ENCODE measurements around the gene HPS4. TPM values are rescaled to one million over a fixed set of nuclear protein-coding genes. Genes with fewer than 3 reads are reported as not detected.

Gene HPS4
- total RNA-seq, 1 experiment from 2014 or later = 35.4 TPM

DNA sequence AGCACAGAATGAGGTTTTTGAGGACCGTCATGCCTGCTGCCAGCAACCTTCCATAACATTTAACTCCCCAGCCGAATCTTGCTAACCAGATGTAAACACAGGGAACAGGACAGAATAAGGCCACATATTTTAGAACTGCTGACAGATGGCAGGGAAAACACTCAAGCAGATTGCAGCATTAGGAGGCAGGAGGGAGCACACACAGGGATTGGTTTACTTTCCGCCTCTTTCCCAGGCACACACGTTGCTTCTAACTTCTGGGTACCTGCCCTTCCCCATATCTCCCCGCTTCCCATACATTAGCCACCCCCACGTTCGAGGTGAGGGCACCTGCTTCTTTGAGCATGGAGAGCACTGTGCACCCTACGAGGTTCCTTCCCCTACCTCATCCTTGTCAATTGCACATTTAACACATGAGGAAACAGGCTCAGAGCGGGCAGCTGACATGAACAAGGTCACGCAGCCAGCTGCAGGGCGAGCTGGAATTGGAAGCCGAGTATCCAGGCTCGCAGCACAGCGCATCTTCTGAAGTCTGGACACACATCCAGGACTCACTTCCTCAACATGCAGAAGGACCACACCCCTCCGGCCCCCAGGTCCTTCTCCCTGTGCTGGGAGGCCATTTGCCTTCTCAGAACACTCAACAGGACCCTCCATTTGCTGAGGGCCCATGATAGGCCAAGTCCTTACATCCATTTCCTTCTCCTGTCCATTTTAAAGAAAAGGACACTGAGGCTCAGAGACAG lies 35.8 kb downstream of the HPS4 start:
- ChIA-PET RAD21 (ENCODE audit: low non-redundant PET in 1 of 2, low total read pairs in 2 of 2, uncharacterized antibody in 2 of 2, unreplicated experiment in 2 of 2) (no interaction called here), POLR2A (no interaction called here), CTCF (no interaction called here)
- Histone ChIP-seq H3K4me1 (ENCODE audit: control insufficient read depth in 1 of 2, insufficient read depth in 2 of 2, low read length in 2 of 2) (no peaks in the 10 kb centered on the region), H3K9me3 (ENCODE audit: control insufficient read depth in 1 of 2, insufficient read depth in 1 of 2, low read depth in 1 of 2, low read length in 2 of 2) (no peaks in the 10 kb centered on the region), H4K20me1 (ENCODE audit: insufficient read depth) (no peaks in the 10 kb centered on the region), H3K27ac (ENCODE audit: low read depth, low read length) (no peak overlapping the region), H2AFZ (ENCODE audit: low read depth, low read length, poor library complexity, severe bottlenecking) (no peak overlapping the region), H3K4me2 (ENCODE audit: low read length) (no peak overlapping the region), H3K4me3 (replicated peaks in 1 of 2; ENCODE audit: low read depth in 1 of 2, low read length in 2 of 2) (no peak overlapping the region), H3K27me3 (ENCODE audit: insufficient read depth, low read length) (no peaks in the 10 kb centered on the region), H3K9me2 (ENCODE audit: insufficient read depth) (no peaks in the 10 kb centered on the region), H3K36me3 (ENCODE audit: control insufficient read depth in 1 of 2, insufficient read depth in 2 of 2, low read length in 2 of 2) (no peaks in the 10 kb centered on the region; a peak in 2 of 4 replicates), H3K9ac (ENCODE audit: low read length) (no peak overlapping the region), H3K79me2 (ENCODE audit: insufficient read depth, low read length) (no peaks in the 10 kb centered on the region)
- ATAC-seq = no peak
- intact Hi-C loops (cut with micrococcal nuclease) = no loop called here
- TF ChIP-seq, protein P1, sequence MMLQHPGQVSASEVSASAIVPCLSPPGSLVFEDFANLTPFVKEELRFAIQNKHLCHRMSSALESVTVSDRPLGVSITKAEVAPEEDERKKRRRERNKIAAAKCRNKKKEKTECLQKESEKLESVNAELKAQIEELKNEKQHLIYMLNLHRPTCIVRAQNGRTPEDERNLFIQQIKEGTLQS (IDR thresholded peaks at IDR 0.05) = no peak
- TF ChIP-seq EZH2 (IDR thresholded peaks at IDR 0.05) = no peak
- DNase-seq (ENCODE audit: low read depth, low spot score) = no peak
- BruUV-seq (replicated peaks) = no TSS peak

DNA sequence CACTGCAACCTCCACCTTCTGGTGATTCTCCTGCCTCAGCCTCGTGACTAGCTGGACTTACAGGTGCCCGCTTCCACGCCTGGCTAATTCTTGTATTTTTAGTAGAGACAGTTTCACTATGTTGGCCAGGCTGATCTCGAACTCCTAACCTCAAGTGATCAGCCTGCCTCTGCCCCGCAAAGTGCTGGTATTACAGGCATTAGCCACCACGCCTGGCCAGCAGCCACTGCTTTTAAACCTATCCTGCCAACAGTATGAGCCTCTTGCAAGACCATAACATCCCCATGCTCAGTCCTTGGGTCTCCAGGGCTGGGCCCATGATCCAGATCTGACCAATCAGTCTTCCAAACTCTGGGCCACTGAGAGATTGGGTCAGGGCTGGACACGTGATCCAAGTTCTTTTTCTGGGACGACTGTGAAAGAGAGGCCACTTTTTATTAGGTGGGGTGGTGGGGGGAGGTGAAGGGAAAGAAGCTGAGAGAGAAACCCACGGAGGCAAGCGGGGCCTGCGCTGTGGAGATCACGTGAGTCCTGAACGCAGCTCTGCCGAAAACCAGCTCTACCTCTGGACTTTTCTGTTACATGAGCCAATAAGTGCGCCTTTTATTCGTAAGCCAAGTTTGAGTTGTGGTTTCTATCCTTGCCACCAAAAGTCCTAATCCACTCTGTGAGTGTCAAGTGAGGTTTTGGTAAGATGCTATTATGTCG lies 36.6 kb downstream of the HPS4 start:
- H3K36me3 ChIP-seq (ENCODE audit: control insufficient read depth in 1 of 2, insufficient read depth in 2 of 2, low read length in 2 of 2) = no peaks in the 10 kb centered on the region; a peak in 1 of 4 replicates
- no peaks in the 10 kb centered on the region for H3K4me1 ChIP-seq (ENCODE audit: control insufficient read depth in 1 of 2, insufficient read depth in 2 of 2, low read length in 2 of 2)
- H2AFZ ChIP-seq (ENCODE audit: low read depth, low read length, poor library complexity, severe bottlenecking) = no peak overlapping the region
- POLR2A ChIA-PET = interaction anchor here (1.0 kb wide), 1 partner anchor 22 kb away, joined by 5 read pairs; no protein-coding TSS in a partner anchor
- intact Hi-C loops (cut with micrococcal nuclease) = no loop called here
- no peaks in the 10 kb centered on the region for H3K79me2 ChIP-seq (ENCODE audit: insufficient read depth, low read length)
- H3K27ac ChIP-seq (ENCODE audit: low read depth, low read length) = no peak overlapping the region
- no peak for ATAC-seq
- RAD21 ChIA-PET (ENCODE audit: low non-redundant PET in 1 of 2, low total read pairs in 2 of 2, uncharacterized antibody in 2 of 2, unreplicated experiment in 2 of 2) = no interaction called here
- TF ChIP-seq CBX3 (IDR thresholded peaks at IDR 0.05; ENCODE audit: low read depth) = no peak
- no peak for TF ChIP-seq EZH2 (IDR thresholded peaks at IDR 0.05)
- TF ChIP-seq POLR2AphosphoS5 (IDR thresholded peaks at IDR 0.05; ENCODE audit: low read depth, low read length) = no peak
- TF ChIP-seq ELF1 (IDR thresholded peaks at IDR 0.05; ENCODE audit: borderline replicate concordance, low read depth) = no peak
- TF ChIP-seq YY1 (IDR thresholded peaks at IDR 0.05; ENCODE audit: extremely low read depth, insufficient replicate concordance, low read depth, low read length) = no peak
- TF ChIP-seq SIN3A (IDR thresholded peaks at IDR 0.05; ENCODE audit: low read depth) = no peak
- TF ChIP-seq, protein P2, sequence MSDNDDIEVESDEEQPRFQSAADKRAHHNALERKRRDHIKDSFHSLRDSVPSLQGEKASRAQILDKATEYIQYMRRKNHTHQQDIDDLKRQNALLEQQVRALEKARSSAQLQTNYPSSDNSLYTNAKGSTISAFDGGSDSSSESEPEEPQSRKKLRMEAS (IDR thresholded peaks at IDR 0.05) = no peak
- TF ChIP-seq FOSL1 (IDR thresholded peaks at IDR 0.05; ENCODE audit: low read depth) = no peak
- TF ChIP-seq TCF7L2 (IDR thresholded peaks at IDR 0.05; ENCODE audit: borderline replicate concordance, extremely low read depth, insufficient read depth, insufficient read length) = no peak
- CTCF ChIA-PET = no interaction called here
- no peaks in the 10 kb centered on the region for H3K9me2 ChIP-seq (ENCODE audit: insufficient read depth)
- H3K4me2 ChIP-seq (ENCODE audit: low read length) = no peak overlapping the region
- no peak overlapping the region for H3K4me3 ChIP-seq (replicated peaks in 1 of 2; ENCODE audit: low read depth in 1 of 2, low read length in 2 of 2)
- H4K20me1 ChIP-seq (ENCODE audit: insufficient read depth) = no peaks in the 10 kb centered on the region
- H3K9me3 ChIP-seq (ENCODE audit: control insufficient read depth in 1 of 2, insufficient read depth in 1 of 2, low read depth in 1 of 2, low read length in 2 of 2) = no peaks in the 10 kb centered on the region
- H3K27me3 ChIP-seq (ENCODE audit: insufficient read depth, low read length) = no peaks in the 10 kb centered on the region
- no TSS peak for BruUV-seq (replicated peaks)
- no peak overlapping the region for H3K9ac ChIP-seq (ENCODE audit: low read length)
- no peak for DNase-seq (ENCODE audit: low read depth, low spot score)
